Neural progenitor cell (in vitro differentiated cells): ENCODE data around the gene GPR42. TPM values are rescaled to one million over a fixed set of nuclear protein-coding genes. Genes with fewer than 3 reads are reported as not detected.

Experiments
- DNase-seq: peaks from one replicate; pipeline ENCODE4 v3.0.0-alpha.2; 2016; ENCODE audit warnings: low spot score
- H2AFZ ChIP-seq: fragments of 200-600 bp; sonication (generic); replicated peaks from 2 replicates; pipeline ENCODE4 v1.6.1; 2016; ENCODE audit warnings: antibody characterized with exemption
- H3F3A ChIP-seq: fragments of 200-600 bp; sonication (generic); 2 replicates; pipeline ENCODE4 v1.6.1; 2016; ENCODE audit warnings: antibody characterized with exemption, low read depth
- H3K27ac ChIP-seq: fragments of 200-600 bp; sonication (generic); 2 replicates; pipeline ENCODE4 v1.5.1; 2016; ENCODE audit warnings: mild to moderate bottlenecking
- H3K27me3 ChIP-seq: fragments of 200-600 bp; sonication (generic); 2 replicates; pipeline ENCODE4 v1.6.1; 2016; ENCODE audit warnings: mild to moderate bottlenecking, moderate library complexity
- H3K36me3 ChIP-seq: fragments of 200-600 bp; sonication (generic); 2 replicates; pipeline ENCODE4 v1.5.1; 2016
- H3K4me1 ChIP-seq: fragments of 200-600 bp; sonication (generic); 2 replicates; pipeline ENCODE4 v1.6.1; 2016; ENCODE audit warnings: mixed run types
- H3K4me2 ChIP-seq: fragments of 200-600 bp; sonication (generic); 2 replicates; pipeline ENCODE4 v1.6.1; 2016
- H3K4me3 ChIP-seq: fragments of 200-600 bp; sonication (generic); 2 replicates; pipeline ENCODE4 v1.5.1; 2016
- H3K79me2 ChIP-seq: fragments of 200-600 bp; sonication (generic); 2 replicates; pipeline ENCODE4 v1.6.1; 2016; ENCODE audit warnings: low read depth
- H3K9ac ChIP-seq: fragments of 200-600 bp; sonication (generic); 2 replicates; pipeline ENCODE4 v1.6.1; 2016
- H3K9me3 ChIP-seq: fragments of 200-600 bp; sonication (generic); 2 replicates; pipeline ENCODE4 v1.5.1; 2016; ENCODE audit warnings: low read depth
- H4K20me1 ChIP-seq: fragments of 200-600 bp; sonication (generic); 2 replicates; pipeline ENCODE4 v1.6.1; 2016; ENCODE audit warnings: low read depth
- H3K27ac Mint-ChIP-seq: 3 replicates; pipeline ENCODE4 v1.8.0; 2021; ENCODE audit warnings: mixed read lengths
- H3K27me3 Mint-ChIP-seq: 2 replicates; pipeline ENCODE4 v1.8.0; 2022; ENCODE audit warnings: low read depth, mild to moderate bottlenecking, inconsistent platforms, moderate library complexity, mixed read lengths; ENCODE audit not compliant: insufficient read depth
- H3K36me3 Mint-ChIP-seq: 3 replicates; pipeline ENCODE4 v1.8.0; 2021; ENCODE audit warnings: mixed read lengths
- H3K4me1 Mint-ChIP-seq: 3 replicates; pipeline ENCODE4 v1.8.0; 2021; ENCODE audit warnings: mixed read lengths
- H3K4me3 Mint-ChIP-seq: 3 replicates; pipeline ENCODE4 v1.8.0; 2021; ENCODE audit warnings: mild to moderate bottlenecking, moderate library complexity, mixed read lengths
- H3K9me3 Mint-ChIP-seq: 3 replicates; pipeline ENCODE4 v1.8.0; 2020; ENCODE audit warnings: mixed read lengths
- EZH2 ChIP-seq: fragments of 200-600 bp; sonication (generic); IDR thresholded peaks from 2 replicates; pipeline ENCODE4 v1.6.1; 2017; ENCODE audit warnings: antibody characterized with exemption, mild to moderate bottlenecking, moderate library complexity
- EZH2phosphoT487 ChIP-seq: fragments of 200-600 bp; sonication (generic); IDR thresholded peaks from 2 replicates; pipeline ENCODE4 v1.6.1; 2017; ENCODE audit warnings: antibody characterized with exemption
- total RNA-seq: library from RNA; depleted of rRNA; stranded (reverse); fragments of >200 nt; gene quantifications from 2 replicates; pipeline ENCODE4 v1.2.3, GENCODE V29; 2015; ENCODE audit warnings: low replicate concordance
- TF ChIP-seq, protein P1 (sequence below): fragments of 200-600 bp; sonication (generic); IDR thresholded peaks from 2 replicates; pipeline ENCODE4 v1.5.1; 2017; ENCODE audit warnings: antibody characterized with exemption, mild to moderate bottlenecking

The GPR42 gene
- total RNA-seq, 1 donor from 2014 or later: not detected

DNA sequence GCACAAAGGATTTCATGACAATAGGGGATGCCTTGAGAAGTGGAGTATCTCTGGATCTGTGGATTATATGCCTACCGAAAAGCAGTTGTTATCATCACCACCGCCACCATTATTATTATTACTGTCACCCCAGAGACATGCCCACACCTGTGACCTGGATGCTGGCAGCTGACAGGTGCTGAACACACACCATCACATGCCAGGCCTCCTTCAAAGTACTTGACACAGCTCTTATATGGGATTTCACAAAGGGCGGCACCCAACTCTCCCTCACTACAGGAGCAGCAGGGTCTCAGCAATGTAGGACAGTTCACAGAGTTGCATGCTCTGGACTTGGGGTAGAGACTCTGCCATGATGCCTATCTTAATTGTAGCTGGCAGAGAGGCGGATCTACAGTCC is 5.6 kb upstream of the GPR42 start:
- H3K27me3 ChIP-seq: no peaks in the 10 kb centered on the region
- Mint-ChIP-seq H3K27ac (no peak overlapping the region), H3K9me3 (no peaks in the 10 kb centered on the region), H3K36me3 (no peaks in the 10 kb centered on the region), H3K27me3 (no peaks in the 10 kb centered on the region), H3K4me1 (peaks cover 8% of the 10 kb centered on the region), H3K4me3 (no peak overlapping the region)
- H2AFZ ChIP-seq: no peak overlapping the region
- no peaks in the 10 kb centered on the region for H4K20me1 ChIP-seq
- no peak overlapping the region for H3K27ac ChIP-seq
- H3K4me2 ChIP-seq: no peak overlapping the region
- H3K4me1 ChIP-seq: no peaks in the 10 kb centered on the region
- no peak for DNase-seq
- no peaks in the 10 kb centered on the region for H3K9me3 ChIP-seq
- TF ChIP-seq EZH2phosphoT487: no peak
- TF ChIP-seq, protein P1, sequence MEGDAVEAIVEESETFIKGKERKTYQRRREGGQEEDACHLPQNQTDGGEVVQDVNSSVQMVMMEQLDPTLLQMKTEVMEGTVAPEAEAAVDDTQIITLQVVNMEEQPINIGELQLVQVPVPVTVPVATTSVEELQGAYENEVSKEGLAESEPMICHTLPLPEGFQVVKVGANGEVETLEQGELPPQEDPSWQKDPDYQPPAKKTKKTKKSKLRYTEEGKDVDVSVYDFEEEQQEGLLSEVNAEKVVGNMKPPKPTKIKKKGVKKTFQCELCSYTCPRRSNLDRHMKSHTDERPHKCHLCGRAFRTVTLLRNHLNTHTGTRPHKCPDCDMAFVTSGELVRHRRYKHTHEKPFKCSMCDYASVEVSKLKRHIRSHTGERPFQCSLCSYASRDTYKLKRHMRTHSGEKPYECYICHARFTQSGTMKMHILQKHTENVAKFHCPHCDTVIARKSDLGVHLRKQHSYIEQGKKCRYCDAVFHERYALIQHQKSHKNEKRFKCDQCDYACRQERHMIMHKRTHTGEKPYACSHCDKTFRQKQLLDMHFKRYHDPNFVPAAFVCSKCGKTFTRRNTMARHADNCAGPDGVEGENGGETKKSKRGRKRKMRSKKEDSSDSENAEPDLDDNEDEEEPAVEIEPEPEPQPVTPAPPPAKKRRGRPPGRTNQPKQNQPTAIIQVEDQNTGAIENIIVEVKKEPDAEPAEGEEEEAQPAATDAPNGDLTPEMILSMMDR: no peak
- no peak for TF ChIP-seq EZH2
- no peak overlapping the region for H3K4me3 ChIP-seq
- no peaks in the 10 kb centered on the region for H3K36me3 ChIP-seq
- H3F3A ChIP-seq: no peaks in the 10 kb centered on the region
- no peak overlapping the region for H3K9ac ChIP-seq
- no peaks in the 10 kb centered on the region for H3K79me2 ChIP-seq

DNA sequence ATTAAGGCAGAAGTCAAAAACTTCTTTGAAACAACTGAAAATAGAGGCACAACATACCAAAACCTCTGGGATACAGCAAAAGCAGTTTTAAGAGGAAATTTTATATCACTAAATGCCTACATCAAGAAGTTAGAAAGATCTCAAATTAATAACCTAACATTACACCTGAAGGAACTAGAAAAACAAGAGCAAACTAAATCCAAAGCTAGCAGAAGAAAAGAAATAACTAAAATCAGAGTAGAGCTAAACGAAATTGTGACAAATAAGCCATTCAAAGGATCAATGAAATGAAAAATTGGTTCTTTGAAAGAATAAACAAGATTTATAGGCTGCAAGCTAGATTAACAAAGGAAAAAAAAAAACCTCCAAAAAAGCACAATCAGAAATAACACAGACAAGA is 2.5 kb upstream of the GPR42 start:
- no peak overlapping the region for H3K4me3 Mint-ChIP-seq
- TF ChIP-seq EZH2 (no peak), EZH2phosphoT487 (no peak)
- TF ChIP-seq, protein P1: no peak

DNA sequence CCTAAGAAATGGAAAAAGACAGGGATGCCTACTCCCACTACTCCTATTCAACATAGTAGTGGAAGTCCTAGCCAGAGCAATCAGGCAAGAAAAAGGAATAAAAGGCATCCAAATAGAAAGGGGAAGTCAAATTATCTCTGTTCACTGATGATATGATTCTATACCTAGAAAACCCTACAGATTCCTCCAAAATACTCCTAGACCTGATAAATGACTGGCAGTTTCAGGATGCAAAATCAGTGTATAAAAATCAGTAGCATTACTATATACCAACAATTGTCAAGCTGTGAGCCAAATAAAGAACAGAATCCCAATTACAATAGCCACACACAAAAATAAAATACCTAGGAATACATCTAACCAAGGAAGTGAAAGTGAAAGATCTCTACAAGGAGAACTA is 1.3 kb upstream of the GPR42 start:
- TF ChIP-seq EZH2phosphoT487 (no peak), EZH2 (no peak)
- TF ChIP-seq, protein P1: no peak
- H3K9ac ChIP-seq: no peak overlapping the region
- H3F3A ChIP-seq: no peaks in the 10 kb centered on the region
- no peak overlapping the region for H3K4me3 ChIP-seq
- Mint-ChIP-seq H3K27me3 (peaks cover 4% of the 10 kb centered on the region), H3K27ac (no peak overlapping the region), H3K4me3 (no peak overlapping the region), H3K9me3 (peaks cover 2% of the 10 kb centered on the region), H3K4me1 (no peaks in the 10 kb centered on the region), H3K36me3 (no peaks in the 10 kb centered on the region)
- H3K4me2 ChIP-seq: no peak overlapping the region
- no peak overlapping the region for H2AFZ ChIP-seq
- no peaks in the 10 kb centered on the region for H3K79me2 ChIP-seq
- H3K36me3 ChIP-seq: no peaks in the 10 kb centered on the region
- H3K27ac ChIP-seq: no peak overlapping the region
- no peaks in the 10 kb centered on the region for H3K27me3 ChIP-seq
- no peaks in the 10 kb centered on the region for H3K4me1 ChIP-seq
- no peaks in the 10 kb centered on the region for H4K20me1 ChIP-seq
- H3K9me3 ChIP-seq: no peaks in the 10 kb centered on the region
- DNase-seq: no peak

More for the DNA sequence above, 2.5 kb upstream of the GPR42 start:
- Histone ChIP-seq H4K20me1 (no peaks in the 10 kb centered on the region), H3K27ac (no peak overlapping the region), H3K4me1 (no peaks in the 10 kb centered on the region), H3K4me2 (no peak overlapping the region), H3K4me3 (no peak overlapping the region), H3F3A (no peaks in the 10 kb centered on the region), H3K27me3 (no peaks in the 10 kb centered on the region), H3K9me3 (no peaks in the 10 kb centered on the region), H3K9ac (no peak overlapping the region), H2AFZ (no peak overlapping the region), H3K36me3 (no peaks in the 10 kb centered on the region), H3K79me2 (no peaks in the 10 kb centered on the region)
- H3K27ac Mint-ChIP-seq: no peak overlapping the region
- no peak for DNase-seq
- peaks cover under 1% of the 10 kb centered on the region for H3K27me3 Mint-ChIP-seq
- H3K9me3 Mint-ChIP-seq: peaks cover 2% of the 10 kb centered on the region
- peaks cover 7% of the 10 kb centered on the region for H3K4me1 Mint-ChIP-seq
- no peaks in the 10 kb centered on the region for H3K36me3 Mint-ChIP-seq
